NCI-H524 (cell line): Measurements from ENCODE around the gene TNFRSF8.
"Not testable (repeated sequence)": the region's sequence is repeated elsewhere in the genome, so short reads cannot be mapped to it uniquely, and the experiment has no call there.

Experiments used
- DNase-seq, 2 experiments: peaks; one replicate each; lab custom pipeline; 2025; lab: John Stamatoyannopoulos, UW

Gene TNFRSF8

DNA sequence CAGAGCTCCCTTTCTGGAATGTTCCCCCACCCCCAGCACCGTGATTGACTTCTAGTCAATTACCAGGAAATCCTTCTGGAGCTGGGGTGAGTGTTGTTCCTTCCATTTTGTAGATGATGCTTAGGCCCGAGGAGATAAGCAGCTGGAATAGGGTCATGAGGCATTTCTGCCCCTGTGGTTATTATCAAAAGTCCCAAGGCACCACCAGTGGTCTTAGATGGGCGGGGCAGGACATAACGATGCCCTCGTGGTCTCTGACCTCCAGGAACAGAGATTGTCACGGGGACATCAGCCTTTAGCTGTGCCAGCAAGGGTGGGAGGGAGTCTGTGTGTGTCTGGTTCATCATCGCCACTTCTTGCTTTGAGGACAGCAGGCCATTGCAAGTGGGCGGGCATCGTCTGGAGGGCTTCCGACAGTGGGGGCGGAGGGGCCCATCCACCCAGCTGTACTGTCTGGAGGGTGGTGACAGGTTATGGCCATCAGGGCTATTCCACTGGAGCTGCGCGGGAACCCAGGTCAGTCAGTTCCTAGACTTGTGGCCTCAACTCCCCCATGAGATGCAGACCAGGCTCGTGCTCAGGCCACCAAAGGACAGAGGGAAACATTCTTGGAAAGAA lies 22.6 kb downstream of the TNFRSF8 start:
- no peak for DNase-seq

GRCh38 chr1:12087797-12088314 lies 24.8 kb downstream of the TNFRSF8 start:
- DNase-seq: no peak

- peak in 1 of 2 experiments; percentile 10 for DNase-seq
These were observed 25.5 kb downstream of the TNFRSF8 start for GRCh38 chr1:12088607-12089006.

GRCh38 chr1:12090326-12090725 lies 27.2 kb downstream of the TNFRSF8 start:
- no peak for DNase-seq

DNA sequence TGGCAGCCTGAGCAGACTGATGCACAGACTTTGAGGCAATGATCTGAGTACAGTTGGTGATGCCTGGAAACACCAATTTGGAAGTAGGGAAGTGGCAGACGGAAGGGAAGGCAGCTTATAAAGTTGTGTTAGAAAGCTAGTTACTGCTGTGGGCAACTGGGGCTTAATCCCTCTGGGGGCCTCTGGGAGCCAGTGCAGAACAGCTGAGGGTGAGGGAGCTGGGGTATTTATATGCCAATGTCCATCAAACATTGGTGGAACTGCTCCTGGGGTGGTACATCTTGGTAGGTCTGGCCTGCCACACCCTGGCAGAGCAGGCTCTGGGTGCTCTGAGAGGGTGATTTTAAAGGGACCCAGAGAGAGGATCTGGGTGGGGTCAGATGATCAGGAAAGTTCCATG lies 28.1 kb downstream of the TNFRSF8 start:
- no peak for DNase-seq

DNA sequence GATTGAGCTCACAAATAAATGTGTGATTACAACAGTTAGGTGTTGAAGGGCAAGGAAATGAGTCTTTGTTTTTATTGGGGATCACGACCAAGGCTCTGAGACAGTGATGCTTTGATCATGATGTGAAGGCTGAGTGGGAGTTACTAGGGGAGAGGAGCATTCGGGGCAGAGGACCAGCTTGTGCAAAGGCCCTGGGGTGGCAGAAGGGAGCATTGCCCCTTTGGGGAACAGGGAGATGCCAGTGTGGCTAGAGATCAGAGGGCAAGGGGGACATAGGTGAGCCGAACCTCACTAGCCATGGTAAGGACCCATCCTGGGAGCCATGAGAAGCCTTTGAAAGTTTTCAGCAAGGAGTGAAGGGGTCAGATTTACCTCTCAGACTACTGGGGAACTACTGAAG lies 31.1 kb downstream of the TNFRSF8 start:
- DNase-seq: no peak

DNA sequence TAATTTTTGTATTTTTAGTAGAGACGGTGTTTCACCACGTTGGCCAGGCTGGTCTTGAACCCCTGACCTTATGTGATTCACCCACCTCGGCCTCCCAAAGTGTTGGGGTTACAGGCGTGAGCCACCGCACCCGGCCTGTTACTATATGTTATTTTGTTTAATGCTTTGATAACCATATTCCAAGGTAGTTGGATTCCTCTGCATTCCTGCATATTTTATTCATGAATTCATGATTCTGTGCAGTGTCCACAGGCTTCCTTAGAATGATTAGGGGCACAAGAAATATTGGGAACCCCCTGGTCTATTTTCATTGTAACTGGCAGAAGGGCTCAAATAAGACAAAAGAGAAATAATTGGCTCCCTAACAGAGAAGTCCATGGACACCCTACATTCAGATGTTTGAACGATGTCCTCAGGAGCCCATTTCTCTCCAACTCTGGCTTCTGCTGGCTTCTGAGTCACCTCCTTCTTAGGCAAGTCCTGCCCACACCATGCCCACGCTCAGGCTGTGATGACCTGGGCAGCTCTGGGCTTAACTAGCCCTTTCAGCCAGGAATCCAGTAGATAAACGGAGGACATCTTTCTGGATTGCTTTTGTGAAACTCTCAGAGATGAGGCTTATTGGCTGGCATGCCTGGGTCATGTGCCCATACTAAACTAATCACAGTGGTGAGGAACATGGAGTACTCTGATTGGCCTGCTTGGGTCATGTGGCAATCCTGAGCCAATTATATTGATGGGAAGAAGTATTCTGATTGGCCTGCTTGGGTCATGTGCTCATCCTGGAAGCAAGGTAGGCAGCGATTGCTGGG lies 32.6 kb downstream of the TNFRSF8 start:
- no peak for DNase-seq

DNA sequence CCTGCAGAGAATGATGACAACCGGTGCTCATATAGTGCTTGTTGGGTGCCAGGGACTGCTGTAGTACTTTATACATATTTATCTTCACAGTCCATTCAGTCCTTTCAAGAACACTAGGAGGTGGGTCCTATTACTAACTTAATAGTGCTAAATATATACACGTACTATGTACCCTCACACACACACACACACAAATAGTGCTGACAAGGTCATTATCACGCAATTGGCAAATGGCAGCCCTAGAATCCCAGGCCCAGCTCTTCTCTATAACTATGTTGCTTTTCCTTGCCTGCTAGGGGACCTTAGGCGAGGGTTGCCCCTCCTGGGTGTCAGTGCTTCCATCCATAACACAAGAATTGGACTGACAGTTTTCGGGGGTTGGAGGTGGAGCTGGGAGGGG lies 33.5 kb downstream of the TNFRSF8 start:
- no peak for DNase-seq

DNA sequence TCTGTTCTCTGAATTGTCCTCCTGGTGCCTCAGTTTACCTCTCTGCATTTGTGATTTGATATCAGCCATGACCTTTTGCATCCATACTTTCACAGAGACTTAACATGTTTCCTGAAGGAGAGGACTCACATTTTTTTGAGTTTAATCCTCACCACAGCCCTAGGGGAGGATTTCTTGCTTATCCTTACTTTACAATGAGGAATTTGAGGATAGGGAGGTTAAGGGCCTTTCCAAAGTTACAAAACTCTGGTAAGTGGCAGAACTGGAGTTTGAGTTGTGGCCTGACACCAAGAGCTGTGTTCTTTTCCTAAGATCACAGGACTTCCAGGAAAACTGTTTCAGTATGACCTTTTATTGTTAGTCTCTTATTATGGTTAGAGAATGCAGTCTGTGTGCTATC lies 34.2 kb downstream of the TNFRSF8 start:
- DNase-seq: no peak

GRCh38 chr1:12098786-12099185 lies 35.7 kb downstream of the TNFRSF8 start:
- DNase-seq: no peak

GRCh38 chr1:12099610-12100009 lies 36.5 kb downstream of the TNFRSF8 start:
- DNase-seq: no peak

GRCh38 chr1:12100071-12100470 lies 37.0 kb downstream of the TNFRSF8 start:
- DNase-seq: no peak

- not testable (repeated sequence) for DNase-seq
These were observed 38.0 kb downstream of the TNFRSF8 start for GRCh38 chr1:12101120-12101519.

- no peak for DNase-seq
These were observed 39.0 kb downstream of the TNFRSF8 start for GRCh38 chr1:12102066-12102465.

GRCh38 chr1:12104417-12104816 lies 41.3 kb downstream of the TNFRSF8 start:
- no peak for DNase-seq

GRCh38 chr1:12106153-12106552 lies 43.0 kb downstream of the TNFRSF8 start:
- no peak for DNase-seq

DNA sequence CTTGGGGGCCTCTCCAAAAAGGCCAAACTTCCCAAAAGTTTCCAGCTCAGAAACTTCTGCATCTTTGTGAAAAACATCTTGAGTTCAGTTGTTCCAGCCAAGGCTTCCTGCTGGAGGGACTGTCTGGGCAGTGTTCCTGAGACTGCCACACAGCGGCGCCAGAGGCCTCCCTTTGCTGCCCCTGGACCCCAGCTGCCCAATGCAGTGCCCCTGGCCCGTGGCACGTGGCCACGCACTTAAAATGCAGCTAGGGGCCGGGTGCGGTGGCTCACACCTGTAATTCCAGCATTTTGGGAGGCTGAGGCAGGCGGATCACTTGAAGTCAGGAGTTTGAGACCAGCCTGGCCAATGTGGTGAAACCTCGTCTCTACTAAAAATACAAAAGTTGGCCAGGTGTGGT lies 43.8 kb downstream of the TNFRSF8 start:
- DNase-seq: peak in 1 of 2 experiments; percentile 36

DNA sequence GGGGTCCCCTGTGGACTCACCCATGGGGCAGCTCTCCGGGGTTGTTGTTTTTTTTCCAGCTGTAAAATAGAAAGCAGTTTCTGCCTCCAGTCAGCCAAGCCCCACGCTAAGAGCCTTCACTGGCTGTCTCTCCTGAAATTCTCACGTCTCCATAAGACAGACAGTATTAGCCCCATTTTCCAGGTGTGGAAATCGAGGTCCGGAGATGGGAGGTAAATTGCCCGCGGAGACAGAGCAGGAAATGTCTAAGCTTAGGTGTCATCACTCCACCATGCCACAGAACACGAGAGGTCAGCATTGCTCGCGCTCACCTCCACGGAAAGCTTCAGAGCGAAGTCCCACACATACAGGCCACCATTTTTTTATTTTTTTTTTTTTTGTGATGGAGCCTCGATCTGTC lies 44.6 kb downstream of the TNFRSF8 start:
- DNase-seq: no peak

GRCh38 chr1:12109901-12110300 lies 46.8 kb downstream of the TNFRSF8 start:
- DNase-seq: no peak

GRCh38 chr1:12111741-12112140 lies 48.6 kb downstream of the TNFRSF8 start:
- DNase-seq: no peak

DNA sequence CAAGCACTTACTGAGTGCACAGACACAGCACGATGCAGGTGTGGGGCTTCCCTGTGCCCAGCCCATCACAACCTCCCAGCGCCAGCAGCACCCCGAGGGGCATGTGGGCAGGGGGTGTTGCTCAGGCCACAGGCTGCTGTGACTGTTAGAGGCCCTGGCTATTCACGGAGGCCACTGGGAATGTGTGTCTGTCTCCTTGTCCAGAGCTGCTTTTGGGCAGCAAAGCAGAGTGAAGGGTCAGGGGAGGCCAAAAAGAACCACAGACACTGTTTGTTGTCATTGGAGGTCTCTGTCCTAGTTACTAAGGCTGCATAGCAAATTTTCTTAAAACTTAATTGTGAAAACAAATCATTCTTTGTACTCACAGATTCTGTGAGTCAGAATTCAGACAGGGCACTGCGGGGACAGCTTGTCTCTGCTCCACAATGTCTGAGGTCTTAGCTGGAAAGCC lies 49.6 kb downstream of the TNFRSF8 start:
- DNase-seq: no peak

DNA sequence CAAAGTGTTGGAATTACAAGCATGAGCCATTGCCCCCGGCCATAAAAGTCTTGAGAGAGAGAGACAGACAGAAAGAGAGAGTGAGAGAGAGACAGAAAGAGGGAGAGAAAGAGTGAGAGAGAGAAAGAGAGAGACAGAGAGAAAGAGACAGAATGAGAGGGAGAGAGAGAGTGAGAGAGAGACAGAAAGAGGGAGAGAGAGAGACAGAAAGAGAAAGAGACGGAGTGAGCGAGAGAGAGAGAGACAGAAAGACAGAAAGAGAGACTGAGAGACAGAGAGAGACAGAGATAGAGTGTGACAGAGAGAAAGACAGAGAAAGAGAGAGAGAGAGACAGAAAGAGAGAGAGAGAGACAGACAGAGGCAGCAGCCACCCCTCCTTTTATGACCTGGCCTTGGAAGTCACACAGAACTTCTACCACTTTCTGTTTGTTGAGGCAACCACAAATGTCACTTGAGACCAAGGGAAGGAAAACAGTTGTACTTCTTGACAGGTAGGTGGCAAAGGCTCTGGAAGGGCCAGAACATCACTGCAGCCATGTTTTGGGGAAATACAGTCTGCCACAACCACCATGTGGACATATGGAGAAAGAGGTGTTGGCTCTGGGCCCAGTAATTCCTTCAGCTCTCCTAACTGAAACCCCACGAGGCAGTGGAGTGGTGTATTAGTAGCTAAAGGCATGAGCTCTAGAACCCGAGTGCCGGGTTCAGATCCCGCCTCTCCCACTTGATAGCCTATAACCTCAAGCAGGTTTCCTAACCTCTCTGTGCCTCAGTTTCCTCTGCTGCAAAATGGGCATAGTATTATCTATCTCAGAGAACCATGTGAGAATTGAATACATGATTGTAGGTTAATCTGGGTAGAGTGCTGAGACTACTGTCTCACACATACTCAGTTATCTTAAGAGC lies 50.6 kb downstream of the TNFRSF8 start:
- DNase-seq: peak; percentile 14 to 66
